GM10847 (cell line): ENCODE data around the gene MINK1.

Experiments
- POLR2A ChIP-seq: IDR thresholded peaks from 2 replicates; pipeline ENCODE4 v1.6.1; 2011; ENCODE audit not compliant: insufficient read length; ENCODE audit errors: extremely low read depth

Gene MINK1

DNA sequence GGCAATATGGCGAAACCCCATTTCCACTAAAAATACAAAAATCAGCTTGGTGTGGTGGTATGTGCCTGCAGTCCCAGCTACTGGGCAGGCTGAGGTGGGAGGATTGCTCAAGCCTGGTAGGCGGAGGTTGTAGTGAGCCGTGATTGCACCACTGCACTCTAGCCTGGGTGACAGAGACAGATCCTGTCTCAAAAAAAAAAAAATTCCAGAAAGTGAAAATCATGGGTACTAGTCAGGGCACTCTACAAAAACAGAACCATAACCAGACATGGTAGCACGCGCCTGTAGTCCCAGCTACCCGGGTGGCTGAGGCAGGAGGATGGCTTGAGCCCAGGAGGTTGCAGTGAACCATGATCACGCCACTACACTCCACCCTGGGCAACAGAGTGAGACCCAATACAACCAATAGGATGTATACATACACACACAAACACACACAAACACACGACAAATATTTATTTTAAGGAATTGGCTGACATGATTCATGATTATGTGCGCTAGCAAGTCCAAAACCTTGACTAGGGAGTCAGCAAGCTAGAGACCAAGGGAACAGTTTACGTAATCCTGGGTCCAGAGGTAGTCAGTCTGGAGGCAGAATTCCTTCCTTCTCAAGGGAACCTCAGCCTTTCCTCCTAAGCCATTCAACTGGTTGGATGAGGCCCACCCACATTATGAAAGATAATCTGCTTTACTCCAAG, 87.4 kb downstream of the MINK1 start:
- TF ChIP-seq POLR2A: no peak

DNA sequence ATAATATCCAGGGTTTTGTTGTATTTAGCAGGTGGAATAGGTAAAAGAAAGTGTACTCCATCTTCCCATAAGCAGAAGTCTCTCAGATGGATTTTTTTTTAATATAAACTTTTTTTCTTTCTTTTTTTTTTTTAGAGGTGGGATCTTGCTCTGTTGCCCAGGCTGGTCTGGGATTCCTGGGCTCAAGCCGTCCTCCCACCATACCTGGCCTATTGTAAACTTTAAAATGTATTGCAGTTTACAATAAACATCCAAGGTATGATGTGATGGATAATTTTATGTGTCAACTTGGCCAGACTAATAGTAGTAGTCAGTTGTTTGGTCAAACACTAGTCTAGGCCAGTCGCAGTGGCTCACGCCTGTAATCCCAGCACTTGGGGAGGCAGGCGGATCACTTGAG, 88.2 kb downstream of the MINK1 start:
- TF ChIP-seq POLR2A: no peak

DNA sequence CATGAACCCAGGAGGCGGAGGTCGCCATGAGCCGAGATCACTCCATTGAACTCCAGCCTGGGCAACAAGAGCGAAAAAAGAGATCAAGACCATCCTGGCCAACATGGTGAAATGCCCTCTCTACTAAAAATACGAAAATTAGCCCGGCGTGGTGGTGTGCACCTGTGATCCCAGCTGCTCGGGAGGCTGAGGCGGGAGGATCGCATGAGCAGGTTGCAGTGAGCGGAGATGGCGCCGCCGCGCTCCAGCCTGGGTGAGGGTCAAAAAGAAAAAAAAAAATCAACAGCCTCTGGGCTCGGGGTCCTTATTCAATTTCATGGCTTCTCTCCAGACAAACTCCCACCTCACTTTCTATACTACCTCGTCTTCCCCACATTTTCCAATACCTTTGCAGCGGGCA, 95.7 kb downstream of the MINK1 start:
- no peak for TF ChIP-seq POLR2A

DNA sequence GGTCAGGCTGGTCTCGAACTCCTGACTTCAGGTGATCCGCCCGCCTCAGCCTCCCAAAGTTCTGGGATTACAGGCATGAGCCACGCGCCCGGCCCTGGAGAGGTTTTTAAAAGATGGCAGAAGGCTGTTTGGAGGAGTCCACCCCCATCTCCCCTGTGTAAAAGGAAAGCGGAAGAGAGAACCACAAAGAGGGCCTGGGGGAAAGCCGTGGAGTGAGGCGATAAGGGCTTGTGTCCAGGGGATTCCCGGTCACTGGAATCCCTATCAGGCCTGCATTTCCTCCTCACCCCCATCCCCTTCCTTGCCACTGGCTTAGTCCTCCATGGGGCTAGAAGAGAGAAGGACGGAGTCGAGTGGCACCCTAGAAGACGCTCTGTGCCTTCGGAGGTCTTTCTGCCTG, 98.8 kb downstream of the MINK1 start, which contains the start of gene GP1BA:
Gene GP1BA (plus strand): TSS at position 315 of the 400 bp plus-strand sequence. CDS start 328 bp downstream, outside the sequence.
- no peak for TF ChIP-seq POLR2A

DNA sequence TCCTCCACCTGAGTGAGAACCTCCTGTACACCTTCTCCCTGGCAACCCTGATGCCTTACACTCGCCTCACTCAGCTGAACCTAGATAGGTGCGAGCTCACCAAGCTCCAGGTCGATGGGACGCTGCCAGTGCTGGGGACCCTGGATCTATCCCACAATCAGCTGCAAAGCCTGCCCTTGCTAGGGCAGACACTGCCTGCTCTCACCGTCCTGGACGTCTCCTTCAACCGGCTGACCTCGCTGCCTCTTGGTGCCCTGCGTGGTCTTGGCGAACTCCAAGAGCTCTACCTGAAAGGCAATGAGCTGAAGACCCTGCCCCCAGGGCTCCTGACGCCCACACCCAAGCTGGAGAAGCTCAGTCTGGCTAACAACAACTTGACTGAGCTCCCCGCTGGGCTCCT, 99.6 kb downstream of the MINK1 start:
- no peak for TF ChIP-seq POLR2A

DNA sequence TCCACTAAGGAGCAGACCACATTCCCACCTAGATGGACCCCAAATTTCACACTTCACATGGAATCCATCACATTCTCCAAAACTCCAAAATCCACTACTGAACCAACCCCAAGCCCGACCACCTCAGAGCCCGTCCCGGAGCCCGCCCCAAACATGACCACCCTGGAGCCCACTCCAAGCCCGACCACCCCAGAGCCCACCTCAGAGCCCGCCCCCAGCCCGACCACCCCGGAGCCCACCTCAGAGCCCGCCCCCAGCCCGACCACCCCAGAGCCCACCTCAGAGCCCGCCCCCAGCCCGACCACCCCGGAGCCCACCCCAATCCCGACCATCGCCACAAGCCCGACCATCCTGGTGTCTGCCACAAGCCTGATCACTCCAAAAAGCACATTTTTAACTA, 100.5 kb downstream of the MINK1 start:
- TF ChIP-seq POLR2A: no peak

DNA sequence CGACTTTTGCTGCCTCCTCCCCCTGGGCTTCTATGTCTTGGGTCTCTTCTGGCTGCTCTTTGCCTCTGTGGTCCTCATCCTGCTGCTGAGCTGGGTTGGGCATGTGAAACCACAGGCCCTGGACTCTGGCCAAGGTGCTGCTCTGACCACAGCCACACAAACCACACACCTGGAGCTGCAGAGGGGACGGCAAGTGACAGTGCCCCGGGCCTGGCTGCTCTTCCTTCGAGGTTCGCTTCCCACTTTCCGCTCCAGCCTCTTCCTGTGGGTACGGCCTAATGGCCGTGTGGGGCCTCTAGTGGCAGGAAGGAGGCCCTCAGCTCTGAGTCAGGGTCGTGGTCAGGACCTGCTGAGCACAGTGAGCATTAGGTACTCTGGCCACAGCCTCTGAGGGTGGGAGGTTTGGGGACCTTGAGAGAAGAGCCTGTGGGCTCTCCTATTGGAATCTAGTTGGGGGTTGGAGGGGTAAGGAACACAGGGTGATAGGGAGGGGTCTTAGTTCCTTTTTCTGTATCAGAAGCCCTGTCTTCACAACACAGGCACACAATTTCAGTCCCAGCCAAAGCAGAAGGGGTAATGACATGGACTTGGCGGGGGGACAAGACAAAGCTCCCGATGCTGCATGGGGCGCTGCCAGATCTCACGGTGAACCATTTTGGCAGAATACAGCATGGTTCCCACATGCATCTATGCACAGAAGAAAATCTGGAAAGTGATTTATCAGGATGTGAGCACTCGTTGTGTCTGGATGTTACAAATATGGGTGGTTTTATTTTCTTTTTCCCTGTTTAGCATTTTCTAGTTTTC, 101.2 kb downstream of the MINK1 start:
- no peak for TF ChIP-seq POLR2A

DNA sequence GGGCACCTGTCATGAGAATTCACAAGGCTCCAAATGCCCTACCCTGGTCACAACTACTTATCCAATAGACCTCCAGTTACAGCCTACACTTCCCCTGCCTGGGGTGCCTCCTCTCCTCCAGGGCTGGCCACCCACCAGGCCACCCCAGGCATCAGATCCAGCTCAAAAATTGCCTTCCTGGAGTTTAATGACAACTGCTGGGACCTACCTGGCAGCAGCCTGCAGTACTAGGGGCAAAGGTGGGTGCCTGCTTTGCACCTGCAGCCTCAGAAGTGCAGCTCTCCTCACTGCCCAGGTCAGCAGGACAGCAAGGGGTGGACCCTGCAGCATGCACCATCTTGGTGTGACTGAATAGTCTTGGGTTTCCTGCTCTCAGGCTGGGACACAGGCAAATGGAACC, 102.5 kb downstream of the MINK1 start:
- no peak for TF ChIP-seq POLR2A

DNA sequence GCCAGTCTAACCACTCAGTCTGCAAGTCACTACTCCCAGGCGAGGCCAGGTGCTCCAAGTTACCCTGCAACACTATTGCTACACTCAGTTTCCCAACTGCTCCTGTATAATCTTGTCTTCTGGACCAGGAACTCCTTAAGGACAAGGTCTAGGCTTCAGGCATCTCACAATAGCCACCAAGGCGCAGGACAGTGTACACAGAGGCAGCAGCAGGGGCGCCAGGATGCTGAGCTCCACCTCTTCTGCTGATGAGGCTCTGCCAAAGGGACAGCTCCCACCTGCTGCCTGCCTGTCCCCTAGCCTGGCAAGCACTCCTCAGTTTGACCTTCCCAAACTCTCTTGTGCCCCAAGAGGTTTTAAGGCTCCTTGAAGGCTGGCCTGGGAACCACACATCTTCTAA, 103.3 kb downstream of the MINK1 start:
- no peak for TF ChIP-seq POLR2A

DNA sequence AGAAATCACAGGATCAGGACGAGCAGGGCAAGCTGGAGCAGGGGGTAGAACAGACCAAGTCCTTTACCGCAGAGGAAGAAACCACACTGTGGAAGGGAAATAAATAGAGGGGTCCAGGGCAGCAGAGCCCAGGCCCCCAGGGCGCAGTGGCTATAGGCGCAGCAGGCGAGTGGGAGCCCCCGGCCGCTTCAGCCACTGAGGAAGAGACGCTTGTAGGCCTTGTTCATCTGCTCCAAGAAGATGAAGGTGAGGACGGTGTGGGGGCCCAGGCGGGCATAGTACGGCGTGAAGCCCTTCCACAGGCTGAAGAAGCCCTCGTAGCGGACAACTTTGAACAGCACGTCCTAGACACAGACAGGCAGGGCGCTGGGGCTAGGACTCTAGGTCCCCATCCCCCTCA, 104.4 kb downstream of the MINK1 start:
- no peak for TF ChIP-seq POLR2A

DNA sequence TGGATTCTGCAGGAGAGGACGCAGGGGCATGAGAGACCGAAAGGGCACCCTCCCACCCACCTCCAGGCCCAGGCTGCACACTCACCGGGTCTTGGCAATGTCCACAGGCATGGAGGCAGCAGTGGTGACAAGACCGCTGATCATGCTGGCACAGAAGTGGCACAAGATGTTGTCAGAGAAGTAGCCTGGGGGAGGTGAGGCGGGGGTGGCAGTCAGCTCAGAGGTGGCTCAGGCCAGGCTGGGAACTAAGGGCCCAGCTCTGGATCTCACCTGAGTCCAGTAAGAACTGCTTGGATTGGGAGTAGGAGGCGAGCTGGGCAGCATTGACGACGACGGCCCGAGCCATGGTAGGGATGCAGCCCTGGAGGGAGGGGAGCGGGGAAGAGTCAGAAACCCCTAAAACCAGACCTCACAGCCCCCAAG, 104.9 kb downstream of the MINK1 start:
- TF ChIP-seq POLR2A: no peak

DNA sequence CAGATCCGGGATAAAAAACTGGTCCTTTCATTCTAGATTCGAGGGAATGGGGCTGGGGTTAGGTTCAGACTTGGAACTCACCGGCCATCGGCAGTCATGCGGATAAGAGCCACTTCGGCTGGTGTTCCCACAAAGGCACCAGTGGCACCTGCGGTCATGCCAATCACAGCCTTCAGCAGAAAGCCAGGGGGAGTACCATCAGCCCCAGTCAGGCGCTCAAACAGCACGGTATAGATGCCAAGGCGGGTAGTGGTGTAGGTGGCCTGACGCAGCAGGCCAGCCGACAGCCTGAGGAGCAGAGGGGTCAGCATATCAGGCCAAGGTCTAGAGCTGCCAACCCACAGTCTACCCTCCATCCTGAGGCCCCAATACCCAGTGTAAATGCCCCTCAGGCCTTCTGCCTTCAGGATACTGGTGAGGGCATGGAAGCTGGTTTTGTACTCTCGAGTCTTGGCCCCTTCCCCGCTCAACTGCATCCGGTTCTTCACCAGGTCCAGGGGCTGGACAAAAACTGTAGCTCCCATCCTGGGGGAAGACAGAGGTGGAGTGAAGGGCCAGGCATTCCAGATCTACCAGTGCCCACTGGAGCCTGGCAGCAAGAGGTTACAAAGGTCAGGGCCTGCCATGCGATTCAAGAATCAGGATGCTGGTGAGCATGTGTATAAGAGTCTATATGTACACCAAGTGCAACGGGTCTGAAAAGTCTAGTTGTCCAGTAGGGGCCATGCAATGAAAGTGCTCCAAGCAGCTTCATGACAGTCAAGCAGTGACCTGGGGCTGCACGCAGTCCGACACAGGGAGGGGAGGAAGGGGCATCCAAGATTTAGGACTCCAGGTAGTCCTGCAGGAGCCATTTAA, 105.8 kb downstream of the MINK1 start:
- no peak for TF ChIP-seq POLR2A

DNA sequence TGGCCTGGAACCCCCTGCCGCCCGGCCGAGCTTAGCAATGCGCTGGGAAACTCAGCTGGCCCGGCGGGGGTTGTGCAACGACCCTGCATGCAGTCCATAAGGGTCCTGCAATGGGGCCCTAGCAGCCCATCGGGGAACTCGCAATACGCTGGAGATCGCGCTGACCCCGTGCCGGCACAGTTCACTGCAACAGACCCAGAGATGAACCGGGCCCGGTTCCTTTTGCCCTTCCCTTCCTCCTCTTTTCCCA, 106.3 kb downstream of the MINK1 start:
- TF ChIP-seq POLR2A: no peak

DNA sequence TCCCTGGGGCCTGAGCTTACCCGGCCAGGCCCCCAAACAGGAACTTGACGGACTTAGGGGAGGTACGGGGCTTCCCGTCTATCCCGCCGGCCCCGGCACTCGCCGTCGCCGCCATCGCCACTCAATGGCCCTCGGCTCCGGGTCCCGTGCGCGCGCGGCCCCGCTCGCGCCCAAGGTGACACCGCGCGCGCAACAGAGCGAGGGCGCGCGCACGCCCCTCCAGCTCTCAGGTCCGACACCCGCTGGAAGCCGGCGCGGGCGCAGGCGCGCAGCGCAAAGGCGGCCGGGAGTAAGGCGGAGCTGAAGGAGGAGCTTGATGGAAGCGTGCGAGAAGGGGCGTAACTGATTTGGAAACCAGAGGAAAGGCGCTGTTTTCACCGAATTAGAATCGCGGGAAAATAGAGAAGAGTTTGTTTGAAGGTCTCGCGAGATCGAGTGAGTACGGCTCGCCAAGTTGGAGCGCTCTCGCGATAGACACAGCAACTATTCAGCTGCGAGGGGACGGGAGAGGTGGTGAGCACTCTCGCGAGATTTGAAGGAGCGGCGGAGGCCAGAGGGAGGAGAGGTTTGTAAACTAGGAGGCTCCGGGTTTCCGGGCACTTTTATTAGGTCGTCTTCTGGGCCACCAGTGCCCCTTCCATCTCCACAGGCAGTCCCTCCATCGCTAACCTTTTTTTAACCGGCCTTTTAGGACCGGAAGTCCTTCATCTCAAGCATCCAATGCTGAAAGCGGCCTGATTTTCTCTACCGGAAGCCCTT, 106.8 kb downstream of the MINK1 start, which contains the start of the genes RNF167 and SLC25A11:
Gene RNF167 (plus strand): TSS at position 473 of the 759 bp plus-strand sequence. CDS start 642 bp downstream, outside the sequence.
Gene SLC25A11 (minus strand): TSS at position 251 of the 759 bp plus-strand sequence. CDS start 136 bp downstream, at position 115.
- TF ChIP-seq POLR2A: peak; percentile 87
